NCI-H1048 (cell line): ENCODE data around the gene FGF1.

ENCODE experiments used
- DNase-seq: peaks from one replicate; lab custom pipeline; 2025; lab: John Stamatoyannopoulos, UW

Gene FGF1

DNA sequence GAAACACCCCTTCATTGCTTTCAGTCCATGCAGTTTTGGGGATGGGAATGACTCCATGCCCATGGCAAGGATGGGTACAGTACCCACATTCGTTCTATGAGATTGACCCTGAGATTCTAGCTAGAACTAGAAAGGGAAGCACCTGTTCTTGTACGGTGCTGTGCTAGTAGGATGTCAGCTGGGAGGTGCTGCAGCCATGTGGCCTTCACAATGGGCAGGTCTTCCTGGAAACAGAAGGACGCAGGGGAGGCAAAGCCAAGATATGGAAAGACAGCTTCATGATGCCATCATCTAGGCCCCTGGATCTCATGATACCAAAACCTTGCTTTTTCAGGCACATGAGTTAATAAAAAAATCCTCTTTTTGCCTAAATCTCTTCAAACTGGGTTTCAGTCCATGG lies 10.5 kb upstream of the FGF1 start:
- DNase-seq = no peak

DNA sequence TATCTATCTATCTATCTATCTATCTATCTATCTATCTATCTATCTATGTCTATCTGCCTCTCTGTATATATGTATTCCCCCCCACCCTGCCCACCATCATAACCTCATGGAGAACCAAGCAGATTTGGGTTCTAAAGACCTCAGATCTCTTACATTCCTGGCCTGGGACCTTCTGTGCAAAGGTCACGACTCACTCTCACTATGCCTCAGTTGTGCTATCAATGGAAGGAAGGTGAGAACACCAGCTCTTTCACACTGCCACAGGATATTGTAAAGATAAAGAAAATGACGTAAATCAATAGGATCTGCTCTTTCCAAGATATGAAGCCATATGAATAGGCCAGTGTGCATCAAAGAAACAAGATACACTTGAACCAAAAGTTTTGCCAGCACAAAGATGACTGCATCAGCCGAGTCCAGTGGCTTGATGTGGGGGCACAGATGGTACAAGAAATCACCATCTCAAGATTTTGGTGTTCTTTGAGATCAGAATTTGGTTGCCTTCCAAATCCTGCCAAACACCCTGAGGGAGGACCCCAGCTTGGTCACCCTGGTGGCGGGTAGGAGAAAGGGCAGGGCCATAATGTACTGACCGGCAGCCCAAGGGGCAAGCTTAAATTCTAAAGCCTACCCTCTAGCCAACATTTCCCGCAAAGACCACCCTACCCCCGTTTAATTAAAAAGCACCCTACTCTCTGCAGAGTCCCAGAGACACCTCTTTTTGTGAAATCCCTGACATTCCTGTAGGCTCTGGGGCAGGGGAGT lies 8.4 kb upstream of the FGF1 start:
- no peak for DNase-seq

DNA sequence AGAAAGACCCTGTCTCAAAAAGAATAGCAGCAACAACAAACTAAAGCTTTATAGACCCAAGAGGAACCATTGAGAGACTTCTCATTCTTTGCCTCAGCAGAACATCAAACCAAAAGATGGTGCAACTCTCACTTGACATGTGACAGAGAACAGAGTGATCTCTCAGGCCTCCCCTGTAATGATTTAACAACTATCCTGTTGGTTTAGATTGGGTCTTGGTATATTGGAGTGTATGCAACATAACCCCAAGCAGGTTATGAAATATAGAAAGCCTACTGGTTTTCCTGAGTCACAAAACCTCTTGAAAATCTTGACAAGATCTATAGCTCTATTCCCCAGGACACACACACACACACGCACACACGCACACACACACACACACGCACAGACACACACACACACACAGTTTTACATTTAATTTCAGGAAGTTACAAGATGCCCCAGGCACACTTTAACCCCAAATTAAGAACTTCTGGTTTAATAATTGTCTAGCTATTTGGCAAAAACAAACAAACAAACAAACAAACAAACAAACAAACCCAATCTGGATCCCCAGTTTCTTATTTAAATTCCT lies 6.5 kb upstream of the FGF1 start:
- DNase-seq = no peak

DNA sequence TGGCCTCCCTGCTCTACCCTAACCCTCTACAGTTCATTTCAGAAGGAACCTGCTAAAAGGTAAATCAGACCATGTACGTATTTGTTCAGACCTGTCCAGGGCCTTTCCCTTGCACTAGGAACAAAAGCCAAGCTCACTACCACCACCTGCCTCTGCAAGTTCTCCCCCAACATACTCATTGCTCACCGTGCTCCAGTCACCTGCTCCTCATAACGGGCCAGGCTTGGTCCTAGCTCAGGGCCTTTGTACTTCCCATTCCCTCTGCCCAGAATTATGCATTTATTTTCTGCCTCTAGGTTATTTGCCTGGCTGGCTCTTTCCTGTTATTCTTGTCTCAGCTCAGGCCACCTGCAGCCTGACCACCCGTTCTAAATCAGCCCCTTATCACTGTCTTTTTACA lies 4.8 kb upstream of the FGF1 start:
- DNase-seq = no peak

DNA sequence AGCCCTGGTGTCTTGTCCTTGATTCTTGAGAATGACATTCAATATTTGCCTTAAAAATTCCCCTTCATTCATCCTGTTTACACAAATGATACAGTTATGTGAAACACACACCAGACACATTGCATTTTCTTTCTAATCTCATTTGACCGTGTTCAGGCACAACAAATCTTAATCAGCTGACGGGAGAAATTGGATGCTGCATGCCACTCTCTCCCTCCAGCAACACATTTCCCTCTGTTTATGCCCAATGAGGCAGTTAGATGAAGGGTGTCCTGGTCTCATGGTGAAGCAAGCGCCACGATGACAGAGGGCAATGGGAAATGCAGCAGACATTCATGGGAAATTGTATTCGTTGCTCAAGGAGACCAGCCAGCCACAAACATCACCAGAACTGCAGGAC lies 3.2 kb upstream of the FGF1 start:
- DNase-seq = no peak

DNA sequence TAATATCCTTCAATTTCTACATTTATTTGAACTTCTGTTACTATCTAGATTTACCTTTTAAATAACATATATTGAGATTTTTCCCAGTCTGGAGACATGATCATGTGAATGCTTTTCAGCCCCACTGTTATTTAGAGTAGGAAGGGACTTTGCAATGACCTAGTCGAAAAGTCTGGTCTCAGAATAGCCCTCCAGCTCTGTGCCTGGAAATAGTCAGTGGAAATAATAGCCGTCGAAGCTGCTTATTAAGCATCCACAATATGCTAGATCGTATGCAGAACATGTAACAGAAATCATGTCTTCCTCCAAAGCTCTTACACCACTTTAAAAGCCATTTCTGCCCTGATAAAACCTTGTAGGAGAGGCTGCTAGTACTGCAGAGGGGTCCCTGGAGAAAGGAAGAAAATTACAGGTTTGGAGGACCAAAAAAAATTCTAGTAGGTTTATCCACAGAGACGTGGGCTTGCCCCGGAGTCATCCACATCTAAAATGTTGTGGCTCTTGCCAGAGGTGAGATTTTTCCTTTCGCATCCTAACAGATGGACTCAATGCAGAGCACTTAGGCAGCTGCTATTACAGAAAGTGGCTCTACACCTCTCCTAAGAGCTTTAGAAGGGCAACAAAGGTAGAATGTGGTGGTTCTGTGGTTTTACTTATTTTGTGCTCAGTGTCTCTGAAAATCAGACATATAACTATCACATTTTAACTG lies 2.5 kb upstream of the FGF1 start:
- no peak for DNase-seq

DNA sequence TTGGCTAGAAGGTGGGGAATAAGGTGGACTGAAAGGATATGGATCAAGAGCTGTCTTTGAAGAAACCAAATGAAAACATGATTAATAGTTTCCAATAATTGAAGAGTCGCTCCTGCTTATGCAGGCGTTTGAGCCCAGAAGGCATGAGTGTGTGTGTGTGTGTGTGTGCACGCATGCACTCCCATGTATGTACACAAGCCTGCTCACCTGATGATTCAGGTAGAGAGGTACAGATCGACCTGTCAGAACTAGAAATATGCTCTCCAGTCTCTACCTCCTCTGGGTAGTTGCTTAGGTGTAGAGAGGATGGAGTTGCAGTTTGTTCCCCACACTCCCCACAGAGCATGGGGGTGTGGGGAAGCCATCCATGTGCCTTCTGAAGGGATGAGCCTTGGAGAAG lies 1.1 kb upstream of the FGF1 start:
- no peak for DNase-seq

DNA sequence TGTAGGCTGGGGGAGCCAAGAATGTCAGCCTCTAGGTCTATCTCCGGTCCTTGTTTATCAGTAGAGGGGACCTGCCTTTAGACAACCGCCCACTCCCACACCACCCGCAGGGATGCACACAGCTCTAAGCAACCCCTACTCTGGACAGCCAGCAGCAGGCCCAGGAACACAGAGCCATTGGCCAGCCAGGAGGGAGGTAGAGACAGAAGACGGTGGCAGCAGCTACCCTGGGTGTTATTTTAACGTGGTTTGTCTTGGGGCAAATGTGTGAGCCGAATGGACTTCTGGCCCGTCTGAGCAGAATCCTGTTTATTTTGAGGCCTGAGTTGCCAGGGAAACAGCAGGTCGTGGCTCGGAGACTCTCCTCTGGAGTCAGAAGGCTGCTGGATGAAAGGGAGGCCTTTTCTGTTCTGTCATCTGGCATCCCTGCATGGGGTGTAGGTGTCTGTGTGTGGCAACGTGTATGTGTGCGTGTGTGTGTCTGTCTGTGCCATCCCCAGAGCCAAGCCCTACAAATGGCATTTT lies 382 bp upstream of the FGF1 start:
- no peak for DNase-seq

GRCh38 chr5:142684508-142685041 lies 1.3 kb downstream of the FGF1 start:
- DNase-seq = no peak

DNA sequence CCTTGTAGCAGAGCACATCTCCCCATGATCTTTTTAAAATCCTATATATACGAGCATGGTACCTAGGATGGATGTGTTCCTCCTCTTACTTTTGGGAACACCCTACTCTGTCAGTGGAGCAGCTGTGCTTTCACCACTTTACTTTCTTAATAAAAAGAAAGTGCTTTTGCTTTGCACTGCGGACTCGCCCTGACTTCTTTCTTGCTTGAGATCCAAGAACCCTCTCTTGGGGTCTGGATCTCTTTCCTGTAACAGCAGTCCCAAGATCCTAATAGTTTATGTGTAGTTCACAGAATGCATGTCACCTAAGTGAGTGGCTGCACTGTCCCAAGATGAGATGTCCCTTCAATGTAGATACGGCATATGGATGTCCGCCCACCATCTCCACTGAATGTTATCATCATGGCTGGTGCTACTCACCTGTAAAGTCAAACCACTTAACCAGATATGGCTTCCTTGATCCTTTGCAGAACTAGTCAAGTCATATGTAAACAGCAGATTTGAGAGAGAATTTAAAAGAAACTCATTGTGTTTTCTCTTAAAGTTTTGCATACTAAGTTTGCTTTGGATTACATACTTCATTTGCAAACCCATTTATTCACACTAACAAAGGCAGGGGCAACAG lies 1.9 kb downstream of the FGF1 start:
- DNase-seq = no peak

DNA sequence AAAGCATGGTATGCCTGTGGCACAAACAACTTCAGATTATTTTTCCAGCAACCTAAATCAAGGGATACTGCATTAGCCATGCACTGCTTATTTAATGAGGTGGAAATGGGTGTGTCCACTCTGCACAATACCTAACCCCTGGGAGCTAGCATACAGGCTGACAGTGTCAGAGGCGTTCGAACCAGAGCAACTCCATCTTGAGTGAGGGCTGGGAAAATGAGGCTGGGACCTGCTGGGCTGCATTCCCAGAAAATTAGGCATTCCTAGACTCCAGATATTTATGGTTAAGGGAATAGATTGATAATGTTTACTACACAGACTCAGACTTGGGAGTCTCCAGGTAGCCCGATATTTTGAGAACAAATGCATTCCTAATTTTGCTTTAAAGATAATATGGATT lies 2.8 kb downstream of the FGF1 start:
- DNase-seq = no peak

DNA sequence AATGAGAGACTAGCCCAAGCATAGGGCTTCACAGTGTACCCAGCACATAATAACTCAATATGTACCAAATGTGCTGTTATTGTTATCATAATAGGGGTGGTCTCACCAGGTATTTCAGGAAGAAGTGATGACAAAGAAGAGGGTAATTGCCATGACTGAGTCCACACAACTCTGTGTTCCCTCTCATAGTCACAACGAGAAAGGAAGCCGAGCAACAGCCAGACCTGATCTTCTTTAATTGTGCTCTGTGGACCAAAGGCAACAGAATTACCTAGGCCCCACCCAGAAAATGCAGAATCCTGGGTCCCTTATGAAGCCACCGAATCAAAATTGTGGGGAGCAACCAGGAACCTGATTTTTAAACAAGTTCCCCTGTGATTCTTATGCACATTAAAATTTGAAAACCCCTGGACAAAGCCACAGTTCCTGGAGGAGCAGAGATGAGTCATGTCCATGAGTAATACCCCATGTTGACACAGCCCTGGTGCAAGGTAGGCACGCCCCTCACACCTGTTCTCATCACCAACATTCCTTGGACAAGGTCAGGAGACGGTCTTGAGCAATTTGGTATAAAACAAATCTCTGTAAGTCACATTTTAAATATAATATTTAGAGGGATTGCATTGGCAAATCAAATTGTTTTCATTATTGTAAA lies 5.2 kb downstream of the FGF1 start:
- no peak for DNase-seq

DNA sequence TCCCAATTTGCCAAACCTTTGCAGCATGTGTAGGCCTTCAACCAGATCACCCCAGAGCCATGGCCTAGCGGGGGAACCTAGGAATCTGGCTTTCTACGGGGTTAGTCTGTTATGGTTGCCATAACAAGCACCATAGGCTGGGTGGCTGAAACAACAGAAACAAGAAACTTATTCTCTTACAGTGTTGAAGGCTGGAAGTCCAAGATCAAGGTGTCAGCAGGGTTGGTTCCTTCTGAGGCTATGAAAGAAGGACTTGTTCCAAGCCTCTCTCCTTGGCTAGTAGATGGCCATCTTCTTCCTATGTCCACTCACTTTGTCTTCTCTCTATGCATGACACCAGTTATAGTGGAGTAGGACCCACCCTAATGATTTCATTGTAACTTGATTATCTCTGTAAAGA lies 6.1 kb downstream of the FGF1 start:
- DNase-seq = no peak

DNA sequence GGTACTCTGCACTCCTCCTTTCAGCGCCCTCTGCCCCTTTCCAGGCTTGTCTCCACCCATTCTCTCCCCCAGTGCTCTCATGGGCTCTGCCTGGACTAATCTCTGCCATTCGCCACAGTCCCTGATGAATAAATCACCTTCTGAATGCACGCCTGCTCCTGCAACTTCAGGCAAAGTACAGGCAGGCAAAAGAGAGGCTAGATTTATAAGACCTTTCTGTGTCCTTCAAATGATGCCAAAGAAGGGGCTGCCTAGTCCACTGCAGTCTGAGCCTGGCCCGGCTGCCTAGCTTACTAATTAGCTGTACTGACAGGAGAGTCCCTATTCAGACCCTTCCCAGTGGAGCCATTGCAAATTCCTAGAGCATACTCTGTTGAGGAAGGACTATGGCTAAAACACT lies 7.4 kb downstream of the FGF1 start:
- DNase-seq = no peak

DNA sequence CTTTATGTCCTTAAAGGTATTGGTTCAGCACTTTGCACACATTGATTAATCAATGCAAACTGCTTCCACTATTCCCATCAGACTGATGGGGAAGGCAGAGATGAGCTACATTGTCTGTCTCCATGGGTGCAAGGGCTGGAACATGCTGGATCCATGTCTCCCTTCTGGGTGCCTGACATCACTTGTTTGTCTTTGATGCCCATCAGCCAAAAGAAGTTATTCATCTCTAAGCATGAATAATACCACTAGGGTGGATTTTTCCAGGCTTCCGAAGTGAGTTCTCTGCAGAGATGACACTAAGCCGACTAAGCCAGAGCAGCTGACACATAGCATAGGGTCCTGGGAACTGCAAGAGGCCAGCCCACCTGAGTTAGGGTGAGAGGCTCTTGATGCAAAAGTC lies 8.7 kb downstream of the FGF1 start:
- DNase-seq = no peak

- DNase-seq = no peak
Observed at GRCh38 chr5:142676318-142676717, 9.6 kb downstream of the FGF1 start.

GRCh38 chr5:142674531-142675469 lies 11.1 kb downstream of the FGF1 start:
- DNase-seq = no peak

- no peak for DNase-seq
Observed at GRCh38 chr5:142671801-142672200, 14.1 kb downstream of the FGF1 start.

DNA sequence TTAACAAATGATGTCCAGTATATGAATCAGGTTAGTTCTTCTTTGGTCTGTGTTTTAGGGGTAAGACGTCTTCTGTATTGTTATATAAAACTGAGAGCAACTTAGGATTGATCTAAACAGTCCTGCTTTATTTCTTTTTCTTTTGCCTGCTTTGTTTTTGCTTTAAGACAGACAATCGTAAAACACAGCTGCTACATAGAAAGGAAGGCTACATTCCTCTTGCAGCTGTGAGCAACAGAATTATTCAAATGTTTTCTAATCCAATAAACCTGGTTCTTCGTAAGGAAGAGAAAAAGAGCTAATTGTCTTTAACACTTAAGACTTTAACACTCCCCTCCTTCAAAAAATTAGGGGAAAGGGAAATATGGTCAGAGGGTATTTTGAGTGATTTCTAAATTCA lies 14.6 kb downstream of the FGF1 start:
- no peak for DNase-seq

DNA sequence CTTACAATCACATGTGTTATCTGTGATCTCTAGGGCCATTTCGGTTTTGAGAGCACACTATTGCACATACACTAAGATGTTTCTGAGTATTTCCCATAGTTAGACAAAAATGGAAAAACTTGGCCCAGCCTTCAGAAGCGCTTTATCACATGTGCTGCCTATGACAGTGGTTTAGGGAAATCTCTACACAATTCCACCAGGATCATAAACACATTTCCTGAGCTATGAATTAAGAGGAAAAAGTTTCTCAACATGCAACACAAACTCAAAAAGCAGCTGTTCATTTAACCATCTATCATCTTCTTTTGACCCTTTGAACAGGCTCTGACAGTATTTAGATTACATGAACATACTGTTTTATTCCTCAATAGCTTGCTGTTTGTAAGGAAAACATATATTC lies 15.1 kb downstream of the FGF1 start:
- no peak for DNase-seq

GRCh38 chr5:142669477-142669876 lies 16.4 kb downstream of the FGF1 start:
- no peak for DNase-seq
